Psoas muscle (tissue), 8 donors: ENCODE data around the gene ANKRD23. TPM values are rescaled to one million over a fixed set of nuclear protein-coding genes. Genes with fewer than 3 reads are reported as not detected.

Experiments used
- ATAC-seq, 4 donors: fragments of 200-7000 bp; cut with Tn5 transposase; one replicate each; pipeline ENCODE4 v1.9.1; 2020; ENCODE audit warnings: moderate library complexity in 3 of 4, mild to moderate bottlenecking in 2 of 4
- DNase-seq, 2 donors: peaks; one replicate each; pipeline ENCODE4 v3.0.0-alpha.2; 2020
- H3K27ac ChIP-seq: fragments of 200-600 bp; one replicate; pipeline ENCODE4 v1.8.0; 2022
- H3K27me3 ChIP-seq, 3 donors: fragments of 200-600 bp in 1 of 3; one replicate each; pipeline versions ENCODE4 v1.6.1 to v1.8.0; 2013 to 2022; ENCODE audit warnings: low read length in 2 of 3, mild to moderate bottlenecking in 2 of 3, moderate library complexity in 1 of 3; ENCODE audit not compliant: insufficient read depth in 3 of 3
- H3K36me3 ChIP-seq, 2 donors: fragments of 200-600 bp in 1 of 2; one replicate each; pipeline versions ENCODE4 v1.6.1 to v1.8.0; 2013 to 2022; ENCODE audit warnings: low read depth in 1 of 2, mild to moderate bottlenecking in 1 of 2, moderate library complexity in 1 of 2; ENCODE audit not compliant: insufficient read depth in 1 of 2
- H3K4me1 ChIP-seq: fragments of 200-600 bp; one replicate; pipeline ENCODE4 v1.8.0; 2022
- H3K4me3 ChIP-seq: fragments of 200-600 bp; one replicate; pipeline ENCODE4 v1.8.0; 2022; ENCODE audit warnings: mild to moderate bottlenecking
- H3K9me3 ChIP-seq: fragments of 200-600 bp; one replicate; pipeline ENCODE4 v1.8.0; 2022
- WGBS, 3 donors: extraction: QIAGEN DNeasy Blood & Tissue Kit; methylation state at CpG; one replicate each; pipeline versions ENCODE4 v1.1.6 to v1.1.7; 2013; 5-methylcytosine and 5-hydroxymethylcytosine counted together
- intact Hi-C, 2 donors: fragments of 100-400 bp; cut with DNase I; formaldehyde crosslinking; loops; one replicate each; pipeline versions ENCODE4 v1.11.0 to v1.14.2; 2022
- polyA plus RNA-seq, 3 donors: library from polyadenylated mRNA; stranded (reverse); fragments of 200-250 nt; gene quantifications; one replicate each; pipeline ENCODE4 v1.2.3, GENCODE V29; 2013
- total RNA-seq, 4 donors: library from RNA; stranded (reverse); fragmentation: NEBNext Ultra II Directional in 2 of 4; extraction: Animal tissue kit (Norgen Biotek cat#: 25700) in 2 of 4; gene quantifications; one replicate each; pipeline versions ENCODE4 v1.2.1 to v1.2.4, GENCODE V29; 2021 to 2023
- TF ChIP-seq, protein P1 (sequence below): fragments of 200-600 bp; IDR thresholded peaks from one replicate; pipeline ENCODE4 v1.8.0; 2022; ENCODE audit warnings: antibody characterized with exemption
- donor health status: healthy with polysubstance abuse.
- donor health status: DM: no; HTN: no; CAD: no; lungs with moderate emphysema.
- donor health status: Bipolar disorder and iron deficiency.
- donor health status: healthy.
- donor health status: DM: yes; HTN: yes; CAD: no.
- donor health status: DM: no; HTN: no; CAD: no.
- donor health status: DM: no; HTN: no; CAD: no.
- donor health status: DM: yes; HTN: yes; CAD: no.

Gene ANKRD23
- total and polyA plus RNA-seq, 7 donors: 256 to 1,374 (median 788) TPM

DNA sequence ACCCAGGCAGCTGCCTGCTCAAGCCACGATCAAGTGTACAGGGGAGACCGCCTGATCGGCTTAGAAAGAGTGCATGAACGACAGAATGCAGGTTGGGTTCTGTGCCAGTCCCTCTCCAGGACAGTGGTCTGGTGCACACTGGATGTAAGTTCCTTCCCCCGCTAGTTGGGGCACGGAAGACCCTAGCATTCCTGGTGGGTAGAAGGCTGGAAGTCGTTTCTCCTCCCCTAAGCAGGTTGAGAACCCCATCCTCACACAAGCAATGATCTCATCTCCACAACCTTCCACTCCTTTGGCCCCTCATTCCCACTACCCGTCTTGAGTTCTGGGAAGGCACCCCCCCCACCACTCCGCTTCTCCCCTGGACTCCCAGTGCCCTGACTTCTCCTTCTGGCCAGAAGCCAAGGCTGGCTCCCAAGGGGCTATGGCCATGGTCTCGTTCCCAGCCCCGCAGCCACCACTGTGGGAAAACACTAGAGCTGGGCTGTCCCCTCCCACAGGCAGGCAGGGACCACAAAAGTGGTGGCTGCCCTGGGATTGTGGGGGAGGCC, 15.4 kb upstream of the ANKRD23 start:
- H3K27me3 ChIP-seq: no peaks in the 10 kb centered on the region
- ATAC-seq: no peak
- TF ChIP-seq, protein P1, sequence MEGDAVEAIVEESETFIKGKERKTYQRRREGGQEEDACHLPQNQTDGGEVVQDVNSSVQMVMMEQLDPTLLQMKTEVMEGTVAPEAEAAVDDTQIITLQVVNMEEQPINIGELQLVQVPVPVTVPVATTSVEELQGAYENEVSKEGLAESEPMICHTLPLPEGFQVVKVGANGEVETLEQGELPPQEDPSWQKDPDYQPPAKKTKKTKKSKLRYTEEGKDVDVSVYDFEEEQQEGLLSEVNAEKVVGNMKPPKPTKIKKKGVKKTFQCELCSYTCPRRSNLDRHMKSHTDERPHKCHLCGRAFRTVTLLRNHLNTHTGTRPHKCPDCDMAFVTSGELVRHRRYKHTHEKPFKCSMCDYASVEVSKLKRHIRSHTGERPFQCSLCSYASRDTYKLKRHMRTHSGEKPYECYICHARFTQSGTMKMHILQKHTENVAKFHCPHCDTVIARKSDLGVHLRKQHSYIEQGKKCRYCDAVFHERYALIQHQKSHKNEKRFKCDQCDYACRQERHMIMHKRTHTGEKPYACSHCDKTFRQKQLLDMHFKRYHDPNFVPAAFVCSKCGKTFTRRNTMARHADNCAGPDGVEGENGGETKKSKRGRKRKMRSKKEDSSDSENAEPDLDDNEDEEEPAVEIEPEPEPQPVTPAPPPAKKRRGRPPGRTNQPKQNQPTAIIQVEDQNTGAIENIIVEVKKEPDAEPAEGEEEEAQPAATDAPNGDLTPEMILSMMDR: no peak
- DNase-seq: peak; percentile 69 to 77
- intact Hi-C loops: loop anchor here in 1 of 2 donors (2.0 kb wide), 1 partner anchor 92 kb away; no protein-coding TSS in a partner anchor
- no peak overlapping the region for H3K4me3 ChIP-seq
- peaks cover 0 to 45% of the 10 kb centered on the region in 2 donors for H3K36me3 ChIP-seq
- H3K27ac ChIP-seq: peak overlapping the region; percentile 84
- 50 to 60% (median 51%) methylated on average over 11 of the region's 11 CpGs for WGBS, 3 donors
- H3K4me1 ChIP-seq: peaks cover 17% of the 10 kb centered on the region
- no peaks in the 10 kb centered on the region for H3K9me3 ChIP-seq

GRCh38 chr2:96857667-96858372, 14.0 kb upstream of the ANKRD23 start, which contains the start of gene ANKRD39:
TSS of gene ANKRD39 (minus strand) at chr2:96858016. CDS start at chr2:96857987, 29 bp downstream.
- peak; percentile 93 to 96 (median 96) for ATAC-seq
- TF ChIP-seq, protein P1: peak; percentile 84
- Histone ChIP-seq H3K4me1 (peaks cover 17% of the 10 kb centered on the region), H3K4me3 (peak within 1 kb of the TSS; percentile 88), H3K36me3 (peaks cover 0 to 45% of the 10 kb centered on the region in 2 donors), H3K27me3 (no peaks in the 10 kb centered on the region), H3K9me3 (no peaks in the 10 kb centered on the region), H3K27ac (peak within 1 kb of the TSS; percentile 84)
- intact Hi-C loops: loop anchor here (1.0 to 2.0 kb wide), 2 partner anchors 93 to 102 kb away; no protein-coding TSS in a partner anchor
- 0 to 1% (median 1%) methylated on average over 67 to 81 of the region's 81 CpGs for WGBS, 3 donors
- peak; percentile 99 for DNase-seq

GRCh38 chr2:96856776-96857666, 13.2 kb upstream of the ANKRD23 start:
- Histone ChIP-seq H3K4me3 (peak overlapping the region; percentile 88), H3K9me3 (no peaks in the 10 kb centered on the region), H3K36me3 (peaks cover 3 to 46% of the 10 kb centered on the region in 2 donors), H3K27ac (peak overlapping the region; percentile 84), H3K4me1 (peaks cover 17% of the 10 kb centered on the region), H3K27me3 (no peaks in the 10 kb centered on the region)
- DNase-seq (peak in 1 of 2 donors; percentile 43), ATAC-seq (peak in 2 of 4 donors; percentile 4 to 20)
- 14 to 18% (median 16%) methylated on average over 27 of the region's 27 CpGs for WGBS, 3 donors
- intact Hi-C loops: no loop called here
- TF ChIP-seq, protein P1: no peak

DNA sequence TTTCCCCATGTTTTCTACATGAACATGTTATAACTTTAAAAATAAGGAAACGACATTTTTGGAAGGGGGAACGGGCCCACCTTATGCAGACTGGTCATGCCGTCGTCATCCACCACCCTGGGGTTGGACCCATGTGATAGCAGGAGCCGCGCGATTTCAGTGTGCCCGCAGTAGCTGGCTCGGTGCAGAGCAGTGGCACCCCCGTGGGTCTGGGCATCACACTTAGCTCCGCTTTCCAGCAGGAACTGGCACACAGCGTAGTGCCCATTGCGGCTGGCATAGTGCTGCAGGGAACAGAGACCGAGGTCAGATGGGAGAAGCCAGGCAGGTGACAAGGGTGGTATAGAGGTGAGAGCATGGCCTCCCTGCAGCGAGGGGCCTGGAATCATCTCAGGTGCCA, 9.5 kb upstream of the ANKRD23 start:
- TF ChIP-seq, protein P1: no peak
- Histone ChIP-seq H3K4me1 (peaks cover 8% of the 10 kb centered on the region), H3K9me3 (no peaks in the 10 kb centered on the region), H3K27ac (no peak overlapping the region), H3K36me3 (peaks cover 3 to 61% of the 10 kb centered on the region in 2 donors), H3K27me3 (no peaks in the 10 kb centered on the region), H3K4me3 (no peak overlapping the region)
- intact Hi-C loops: no loop called here
- ATAC-seq: no peak
- DNase-seq: peak in 1 of 2 donors; percentile 36
- WGBS, 3 donors: 86 to 92% (median 86%) methylated on average over 15 of the region's 15 CpGs
